ENCODE measurements around the gene ORM2. TPM values are rescaled to one million over a fixed set of nuclear protein-coding genes. Genes with fewer than 3 reads are reported as not detected.

Gene ORM2
- total and polyA plus RNA-seq, 2 donors from 2014 or later (not counting 2 experiments from before 2014, with no cell fraction given) = not detected

Other genes starting within 250 kb of the ORM2 start
- gene KIF12, start 230.6 kb upstream of the ORM2 start, total RNA-seq = 0.85 and 3.1 TPM in 2 replicates
- 1.7 and 2.4 TPM in 2 replicates for gene KIF12, start 230.6 kb upstream of the ORM2 start, polyA plus RNA-seq
- 13.4 and 17.7 TPM in 2 replicates for gene COL27A1, start 174.3 kb upstream of the ORM2 start, total RNA-seq
- 4.5 and 5.2 TPM in 2 replicates for gene COL27A1, start 174.3 kb upstream of the ORM2 start, polyA plus RNA-seq
- not detected in 2 replicates for gene ORM1, start 6.8 kb upstream of the ORM2 start, total RNA-seq
- gene ORM1, start 6.8 kb upstream of the ORM2 start, polyA plus RNA-seq = not detected in 2 replicates
- 5.4 and 7.9 TPM in 2 replicates for gene AKNA, start 58.1 kb downstream of the ORM2 start, total RNA-seq
- gene AKNA, start 58.1 kb downstream of the ORM2 start, polyA plus RNA-seq = 4.0 and 5.8 TPM in 2 replicates
- gene WHRN, start 175.6 kb downstream of the ORM2 start, total RNA-seq = 2.8 and 3.4 TPM in 2 replicates
- gene WHRN, start 175.6 kb downstream of the ORM2 start, polyA plus RNA-seq = 2.0 and 2.6 TPM in 2 replicates